NCI-H2196 (cell line): ENCODE results near the gene SSX2IP.

Experiments
- DNase-seq: peaks from one replicate; lab custom pipeline; 2025; ENCODE audit not compliant: unreplicated experiment; lab: John Stamatoyannopoulos, UW

SSX2IP gene

DNA sequence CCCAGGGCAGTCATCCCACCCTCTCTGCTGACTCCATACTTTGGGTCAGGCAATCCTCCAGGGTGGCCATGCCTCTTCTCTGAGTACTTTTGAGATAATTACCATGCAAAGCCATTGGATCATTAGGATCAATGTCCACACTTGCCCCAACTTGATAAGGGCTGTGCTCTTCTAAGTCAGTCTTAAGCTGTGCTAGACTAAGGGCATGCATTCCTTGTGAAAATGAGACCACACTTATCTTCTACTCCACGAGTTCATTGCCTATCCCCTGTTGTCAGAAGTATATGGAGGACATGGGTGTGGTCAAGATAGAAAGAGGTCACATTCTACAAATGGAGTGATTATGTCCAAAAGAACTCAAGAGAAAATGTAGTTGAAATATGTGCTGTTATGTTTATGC lies 18.9 kb upstream of the SSX2IP start:
- no peak for DNase-seq

DNA sequence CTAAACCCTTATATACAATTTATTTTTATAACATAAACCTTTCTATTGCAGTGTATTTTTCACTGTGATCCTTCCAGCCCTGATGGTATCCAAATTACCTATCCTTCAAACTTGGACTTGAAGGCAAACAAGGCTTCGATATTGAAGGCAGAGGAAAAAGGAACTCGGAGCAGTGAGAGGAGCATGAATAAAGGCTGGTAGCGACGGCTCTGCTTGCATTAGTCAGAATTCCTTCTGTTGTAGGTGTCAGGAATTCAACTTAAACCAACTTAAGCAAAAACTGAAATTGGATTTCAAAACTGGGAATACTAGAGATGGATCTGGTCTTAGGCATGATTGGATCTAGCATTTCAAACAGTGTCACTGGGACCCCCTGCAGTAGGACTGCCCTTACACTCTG lies 17.8 kb upstream of the SSX2IP start:
- DNase-seq = no peak

DNA sequence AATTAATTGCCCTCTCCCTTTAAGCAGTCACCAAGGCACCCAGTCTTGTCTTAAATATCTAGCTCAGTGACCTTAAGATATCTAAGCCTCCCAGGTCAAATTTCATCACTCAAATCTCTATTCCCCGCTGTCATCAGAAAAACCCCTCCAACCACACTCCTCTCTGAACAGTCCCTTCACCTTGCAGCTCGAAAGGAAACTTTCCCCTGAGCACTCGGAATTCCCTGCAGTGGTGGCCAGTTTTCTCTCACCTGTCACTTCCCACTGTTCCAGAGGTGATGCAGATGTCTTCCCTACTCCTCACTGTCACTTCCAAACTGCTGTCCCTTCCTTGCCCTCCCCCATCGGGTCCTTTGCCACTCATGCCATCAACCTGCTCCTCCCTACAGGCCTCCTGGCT lies 15.3 kb upstream of the SSX2IP start:
- no peak for DNase-seq

DNA sequence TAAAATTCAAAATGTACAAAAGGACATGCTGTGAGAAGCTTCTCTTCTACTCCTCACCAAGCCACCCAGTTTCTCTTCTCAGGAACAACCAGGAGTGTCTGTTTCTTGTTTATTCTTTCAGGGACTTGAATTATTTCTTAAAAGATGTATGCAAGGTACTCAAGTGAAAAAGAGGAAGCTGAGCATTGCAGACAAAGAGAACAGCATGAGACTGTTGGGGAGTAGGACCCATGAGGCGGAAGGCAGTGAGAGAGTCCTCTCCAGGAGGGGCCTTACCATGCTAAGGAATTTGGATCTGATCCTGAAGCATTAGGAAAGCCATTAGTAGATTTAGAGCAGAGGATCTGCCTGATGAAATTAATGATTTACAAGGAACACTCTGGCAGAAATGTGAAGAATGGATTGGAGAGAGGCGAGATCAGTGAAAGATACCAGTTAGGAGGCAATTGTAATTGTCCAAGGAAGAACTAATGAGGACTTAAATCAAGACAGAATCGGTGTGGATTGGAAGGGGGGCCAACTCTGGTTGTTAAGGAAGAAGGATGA lies 14.7 kb upstream of the SSX2IP start:
- no peak for DNase-seq

DNA sequence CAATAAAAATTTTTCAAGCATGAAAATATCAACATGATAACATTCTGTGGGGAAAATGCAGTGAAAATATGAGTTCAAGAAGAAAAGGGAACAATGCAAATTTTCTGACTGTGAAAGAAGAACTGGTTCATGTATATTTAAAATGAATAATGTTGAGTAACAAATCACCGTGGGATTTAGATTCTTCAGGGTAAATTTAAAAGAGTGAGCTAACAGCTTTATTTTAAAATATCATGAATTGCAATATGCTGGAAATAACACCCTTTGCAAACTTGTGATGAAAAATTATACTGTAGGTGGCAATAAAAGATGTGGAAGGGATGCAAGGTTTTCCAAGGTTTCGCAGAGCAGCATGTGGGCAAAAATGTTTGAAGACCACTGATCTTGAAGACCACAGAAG lies 13.2 kb upstream of the SSX2IP start:
- no peak for DNase-seq

DNA sequence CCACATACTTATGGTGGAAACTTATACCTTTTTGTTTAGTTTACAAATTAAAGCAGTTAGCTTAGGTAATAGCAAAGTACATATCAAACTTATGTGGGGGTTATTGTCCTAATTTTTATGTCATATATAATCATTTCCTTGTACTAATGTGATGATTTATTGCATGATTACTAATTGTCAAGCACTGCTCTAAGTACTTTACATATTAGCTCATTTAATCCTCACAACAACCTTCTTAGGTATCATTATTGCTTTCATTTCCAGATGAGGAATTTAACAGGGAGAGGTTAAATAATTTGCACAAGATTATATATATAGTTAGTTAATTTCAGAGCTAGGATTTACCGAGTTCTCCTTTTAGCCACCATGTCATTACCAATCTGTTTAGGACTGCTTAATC lies 11.9 kb upstream of the SSX2IP start:
- DNase-seq = no peak

DNA sequence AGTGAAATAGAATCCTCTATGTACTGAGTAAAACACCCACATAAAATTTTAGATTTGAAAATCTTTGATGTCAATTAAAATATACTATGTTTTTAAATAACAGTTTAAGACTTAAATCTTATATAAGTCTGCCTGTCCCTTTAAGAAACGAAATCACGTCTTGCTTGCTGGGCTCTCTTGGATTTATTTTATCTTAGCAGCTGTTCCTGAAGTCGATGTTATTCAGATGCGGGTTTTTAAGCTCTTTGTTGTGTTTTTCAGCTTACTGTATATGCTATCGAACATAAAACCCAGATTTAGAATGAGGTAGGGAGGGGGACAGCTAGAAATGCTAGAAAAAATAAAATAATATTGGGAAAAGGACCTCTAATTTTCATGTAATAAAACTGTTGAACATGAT lies 11.1 kb upstream of the SSX2IP start:
- no peak for DNase-seq

DNA sequence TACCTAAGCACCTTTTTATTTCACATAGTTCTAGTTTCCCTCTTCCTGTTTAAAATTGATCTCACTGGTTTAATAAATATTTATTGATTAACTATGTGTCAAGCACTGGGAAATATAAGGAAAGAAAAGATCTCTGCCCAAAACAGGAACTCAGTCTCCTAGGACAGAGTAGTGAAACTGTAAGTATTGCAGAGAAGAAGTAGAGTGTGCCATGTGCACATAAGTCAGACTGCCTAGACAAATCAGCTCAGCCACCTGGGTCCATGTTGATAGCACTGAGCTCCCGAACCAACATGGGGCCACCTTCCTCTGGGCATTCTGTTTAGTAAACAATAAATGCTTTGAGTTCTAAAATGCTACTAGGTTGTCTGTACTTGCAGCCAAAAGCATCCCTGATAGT lies 9.8 kb upstream of the SSX2IP start:
- no peak for DNase-seq

DNA sequence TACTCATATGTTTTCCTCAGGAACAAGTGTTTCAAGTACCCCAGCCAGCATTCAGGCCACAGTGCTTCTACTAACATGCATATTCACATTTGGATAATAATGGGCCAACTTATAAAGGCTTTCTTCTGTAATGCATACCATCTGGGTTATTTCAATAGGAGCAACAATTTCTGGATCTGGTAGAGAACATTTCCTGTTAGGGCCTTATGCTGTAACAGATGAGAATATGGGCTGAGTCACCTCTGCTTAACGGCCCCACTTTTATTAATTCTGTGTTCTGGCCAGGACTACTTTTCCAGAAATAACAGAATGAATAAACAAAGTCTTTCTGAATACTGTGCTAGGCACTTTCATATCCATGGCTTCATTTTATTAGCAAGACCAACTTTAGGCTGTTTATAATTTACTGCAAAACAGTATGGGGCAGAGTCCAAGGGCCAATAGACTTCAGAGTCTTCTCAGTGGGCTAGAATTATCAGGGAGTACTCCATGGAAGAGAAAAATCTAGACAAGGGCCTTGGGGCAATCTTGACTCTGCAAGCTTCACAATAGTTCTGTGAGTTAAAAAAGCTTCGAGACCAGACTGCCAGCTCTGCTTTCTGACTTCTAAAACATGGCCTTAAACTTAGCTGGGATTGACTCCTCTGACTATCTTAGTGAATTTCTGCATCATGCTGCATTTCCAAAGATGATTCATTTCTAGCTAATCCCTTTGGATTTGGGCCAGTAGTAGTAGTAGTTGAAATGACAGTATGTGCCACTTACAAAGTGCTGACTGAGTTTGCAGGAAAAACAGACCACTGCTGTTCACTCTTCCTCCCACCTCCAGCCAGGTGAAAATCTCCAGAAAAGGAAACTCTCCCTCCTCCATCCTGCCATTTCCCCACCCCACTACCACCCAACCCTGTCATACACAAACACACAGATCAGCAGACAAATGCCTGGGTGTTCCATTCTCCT lies 8.2 kb upstream of the SSX2IP start:
- no peak for DNase-seq

DNA sequence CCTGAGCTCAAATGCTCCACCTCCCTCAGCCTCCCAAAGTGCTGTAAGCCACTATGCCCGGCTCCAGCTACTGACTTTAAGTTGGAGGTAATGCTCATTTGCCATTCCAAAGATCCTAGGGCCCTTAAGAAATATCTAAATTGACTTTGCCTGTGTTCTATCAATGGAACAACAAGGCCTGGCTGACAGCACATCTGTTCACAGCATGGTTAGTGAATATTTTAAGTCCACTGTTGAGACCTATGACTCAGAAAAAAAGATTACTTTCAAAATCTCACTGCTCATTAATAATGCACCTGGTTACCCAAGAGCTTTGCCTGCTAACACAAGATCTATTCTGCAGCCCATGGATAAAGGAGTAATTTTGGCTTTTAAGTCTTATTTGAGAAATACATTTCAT lies 3.5 kb upstream of the SSX2IP start:
- DNase-seq = no peak

DNA sequence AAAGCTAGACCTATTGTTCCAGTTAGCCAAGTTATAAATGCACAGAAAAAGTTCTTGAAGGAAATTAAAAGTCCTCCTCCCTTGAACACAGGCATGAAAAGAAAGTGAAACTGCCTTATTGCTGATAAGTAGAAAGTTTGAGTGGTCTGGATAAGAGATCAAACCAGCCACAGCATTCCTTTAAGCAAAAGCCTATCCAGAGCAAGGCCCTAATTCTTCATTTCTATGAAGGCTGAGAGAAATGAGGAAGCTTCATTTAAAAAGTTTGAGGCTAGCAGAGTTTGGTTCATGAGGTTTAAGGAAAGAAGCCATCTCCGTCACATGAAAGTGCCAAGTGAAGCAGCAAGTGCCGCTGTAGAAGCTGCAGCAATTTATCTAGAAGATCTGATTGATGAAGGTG lies 2.7 kb upstream of the SSX2IP start:
- DNase-seq = no peak

DNA sequence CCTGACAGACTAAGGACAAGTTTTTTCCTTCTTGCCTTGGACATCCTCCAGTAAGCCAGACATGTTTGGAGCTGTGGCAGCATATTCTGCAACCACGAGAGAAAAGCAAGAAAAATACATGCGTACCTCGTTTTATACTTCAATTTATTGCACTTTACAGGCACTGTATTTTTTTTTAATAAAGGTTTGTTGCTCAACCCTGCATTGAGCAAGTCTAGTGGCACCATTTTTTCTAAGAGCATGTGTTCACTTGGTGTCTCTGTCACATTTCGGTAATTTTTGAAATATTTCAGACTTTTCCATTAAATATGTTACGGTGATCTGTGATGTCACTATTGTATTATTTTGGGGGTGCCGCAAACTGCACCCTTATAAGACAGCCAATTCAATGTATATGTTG lies 2.1 kb upstream of the SSX2IP start:
- no peak for DNase-seq

DNA sequence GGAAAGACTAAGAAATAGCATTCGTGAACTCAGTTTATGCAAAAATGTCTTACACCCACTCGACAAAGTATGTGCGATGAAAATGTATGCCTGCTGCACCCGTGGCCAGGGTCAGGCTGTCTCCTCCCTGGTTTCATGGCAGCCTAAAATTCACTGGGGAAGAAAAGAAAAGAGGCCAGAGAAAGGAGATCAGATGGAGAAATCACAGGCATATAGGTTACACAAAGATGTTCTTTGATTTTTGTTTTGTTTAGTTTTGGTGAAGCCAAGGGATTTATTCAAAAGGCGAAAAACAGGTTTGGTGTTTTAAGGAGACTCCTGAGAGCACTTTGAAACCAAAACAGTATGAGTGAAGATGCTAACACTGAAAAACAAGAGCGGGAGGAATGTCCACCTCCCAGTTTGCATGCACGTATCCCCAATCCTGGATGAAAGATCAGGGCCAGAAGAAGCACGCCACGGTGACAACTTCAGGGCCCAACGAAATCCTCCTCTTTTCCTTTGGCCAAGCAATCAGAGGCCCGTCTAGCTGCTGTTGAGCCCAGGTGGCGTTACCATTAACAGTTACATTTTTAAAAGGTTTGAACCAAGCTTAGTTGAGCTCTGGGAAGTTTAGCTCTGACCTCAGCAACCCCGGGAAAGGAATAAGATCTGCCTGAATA lies 992 bp upstream of the SSX2IP start:
- no peak for DNase-seq

DNA sequence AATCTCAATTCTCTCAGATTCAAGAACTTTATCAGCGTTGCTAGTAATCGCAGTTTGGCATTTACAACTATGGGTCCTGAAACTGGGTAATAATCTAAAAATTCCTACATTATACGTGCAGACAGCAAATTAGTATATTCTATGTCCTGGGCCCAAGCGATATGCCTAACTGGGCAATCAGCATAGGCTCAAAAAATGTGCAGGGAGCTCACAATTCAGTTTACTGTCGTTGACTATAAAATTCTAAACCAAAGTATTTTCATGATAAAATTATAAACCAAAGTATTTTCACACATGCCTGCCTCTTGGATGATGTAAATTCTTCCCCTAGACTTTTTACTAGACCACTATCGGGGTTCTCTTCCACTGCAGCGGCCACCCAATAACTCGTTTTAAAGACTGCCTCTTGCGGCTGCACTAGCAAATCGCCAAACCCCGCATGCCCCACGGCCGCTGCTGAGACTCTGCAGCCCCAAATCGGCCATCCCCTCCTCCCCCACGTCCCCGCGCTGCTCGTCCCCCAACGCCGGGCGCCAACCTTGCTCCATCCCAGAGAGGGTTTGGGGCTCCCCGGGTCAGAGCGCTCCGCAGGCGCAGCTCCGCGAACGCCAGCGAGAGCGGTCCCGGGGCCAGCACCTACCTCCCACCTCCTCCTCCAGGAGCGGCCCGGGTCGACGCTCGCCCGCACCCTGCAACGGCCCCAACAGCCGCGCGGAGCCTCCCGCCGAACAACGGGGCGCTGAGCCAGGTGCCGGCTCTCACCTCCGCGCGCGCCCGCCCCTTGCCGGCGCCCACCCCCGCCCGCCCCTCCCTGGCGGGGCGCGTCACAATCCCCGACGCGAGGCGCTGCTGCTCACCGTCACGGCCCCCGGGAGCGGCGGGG lies 506 bp downstream of the SSX2IP start:
- no peak for DNase-seq

DNA sequence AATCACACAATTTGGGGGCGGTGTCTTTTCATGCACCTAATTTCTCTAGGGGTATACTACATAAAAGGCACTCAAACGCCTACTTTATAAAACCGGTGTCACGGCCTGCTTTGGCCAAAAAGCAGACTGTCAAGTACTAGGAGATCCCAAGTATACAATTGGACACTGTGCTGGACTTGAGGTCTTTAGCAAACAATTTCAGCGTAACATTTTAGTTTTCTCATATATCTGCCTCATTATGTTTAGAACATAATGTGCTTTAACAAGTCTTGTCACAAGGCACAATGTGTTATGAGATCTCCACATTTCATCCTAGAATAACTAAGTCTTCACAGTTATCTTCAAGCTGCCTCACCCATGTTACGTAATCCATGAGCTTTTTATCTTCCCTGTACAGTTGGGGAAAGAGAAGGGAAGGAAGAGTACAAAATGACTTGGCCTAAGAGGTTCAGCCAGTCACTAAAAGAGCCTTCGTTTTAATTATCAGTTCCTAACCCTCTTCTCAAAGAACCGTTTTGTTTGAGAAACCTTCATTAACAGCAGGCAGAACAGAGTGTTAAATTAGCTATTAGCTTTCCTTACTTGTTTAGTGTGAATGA lies 1.7 kb downstream of the SSX2IP start:
- DNase-seq = no peak

DNA sequence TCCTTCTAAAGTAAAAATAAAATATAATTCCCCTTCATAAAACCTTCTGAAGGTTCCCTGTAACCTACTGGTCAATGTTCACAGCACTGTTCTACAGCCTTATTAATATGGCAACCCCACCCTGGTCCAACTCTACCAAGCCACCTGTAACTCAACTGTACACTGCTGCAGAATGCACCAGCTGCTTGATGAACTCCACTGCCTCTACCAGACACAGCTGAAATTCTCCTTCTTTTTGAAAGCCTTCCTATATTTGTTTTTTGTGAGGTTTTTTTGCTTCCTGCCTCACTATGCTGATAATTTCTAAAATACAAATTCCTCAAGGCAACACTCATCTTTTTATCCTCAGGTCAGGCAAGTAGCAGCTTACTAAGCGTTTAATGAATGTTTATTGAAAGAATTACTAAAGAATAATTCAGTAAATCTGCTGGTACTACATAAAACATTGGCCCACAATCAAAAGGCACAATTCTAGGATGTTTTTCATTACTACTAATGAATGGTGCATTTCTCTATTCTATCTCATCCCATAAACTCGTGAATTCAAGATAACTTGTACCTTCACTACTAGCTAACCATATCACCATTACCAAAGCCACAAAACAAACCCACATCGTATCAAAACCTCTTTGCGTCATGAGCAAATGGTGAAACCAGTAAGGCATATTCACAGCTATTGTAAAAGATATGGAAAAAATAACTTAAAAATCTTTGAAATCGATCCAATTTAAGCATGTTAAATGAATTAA lies 2.4 kb downstream of the SSX2IP start:
- no peak for DNase-seq

DNA sequence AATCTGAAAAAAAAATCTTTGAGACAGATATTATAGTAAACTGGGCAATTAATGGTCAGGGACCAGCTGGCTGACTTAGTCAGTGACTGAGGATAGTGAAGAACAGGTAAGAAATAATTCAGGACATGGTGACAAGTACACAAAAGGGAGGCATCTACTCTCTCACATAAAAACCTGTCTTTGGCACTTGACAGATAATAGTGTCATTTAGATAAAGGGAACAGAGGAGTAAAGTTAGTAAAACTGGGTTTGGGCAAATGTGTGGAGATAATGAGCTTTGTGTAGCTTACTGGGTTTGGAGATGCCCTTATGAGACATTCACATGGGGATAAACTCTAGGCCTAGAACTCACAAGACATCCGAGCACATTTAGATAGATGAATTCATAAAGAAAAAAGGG lies 4.0 kb downstream of the SSX2IP start:
- DNase-seq = no peak

DNA sequence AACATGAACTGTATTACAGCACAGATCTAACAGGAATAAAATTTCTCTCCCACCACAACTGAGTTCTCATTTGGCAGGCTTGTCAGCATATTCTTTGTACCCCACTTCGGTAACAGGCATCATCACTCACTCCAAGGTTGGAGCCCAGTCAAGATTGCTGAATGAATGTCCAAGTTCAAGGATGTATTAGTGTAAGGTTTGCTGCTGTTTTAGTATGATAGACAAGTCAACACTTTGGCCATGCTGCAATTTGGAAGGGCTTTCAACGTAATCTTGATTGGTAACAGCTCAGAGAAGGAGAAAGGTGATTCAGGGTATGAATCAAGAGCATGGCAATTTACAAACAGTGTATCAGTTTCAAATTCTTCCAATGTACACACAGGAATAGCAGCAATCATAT lies 6.8 kb downstream of the SSX2IP start:
- no peak for DNase-seq

DNA sequence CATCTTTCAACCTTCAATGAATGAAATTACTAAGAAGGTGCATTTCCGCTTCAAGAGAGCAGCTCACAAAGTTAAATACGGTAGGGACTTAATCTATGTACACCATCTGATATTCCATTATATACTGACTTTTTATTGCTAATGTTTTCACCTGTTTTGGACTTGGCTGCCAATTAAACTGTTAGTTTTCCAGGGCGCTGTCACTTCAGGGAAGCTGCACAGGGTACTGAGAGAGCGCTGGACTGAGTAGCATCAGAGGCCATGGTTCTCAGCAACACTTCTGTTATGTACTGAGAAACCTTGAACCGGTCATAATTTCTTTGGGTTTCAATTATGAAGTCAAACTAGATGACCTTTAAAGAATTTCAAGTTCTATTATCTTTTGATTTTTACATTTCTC lies 8.2 kb downstream of the SSX2IP start:
- no peak for DNase-seq

DNA sequence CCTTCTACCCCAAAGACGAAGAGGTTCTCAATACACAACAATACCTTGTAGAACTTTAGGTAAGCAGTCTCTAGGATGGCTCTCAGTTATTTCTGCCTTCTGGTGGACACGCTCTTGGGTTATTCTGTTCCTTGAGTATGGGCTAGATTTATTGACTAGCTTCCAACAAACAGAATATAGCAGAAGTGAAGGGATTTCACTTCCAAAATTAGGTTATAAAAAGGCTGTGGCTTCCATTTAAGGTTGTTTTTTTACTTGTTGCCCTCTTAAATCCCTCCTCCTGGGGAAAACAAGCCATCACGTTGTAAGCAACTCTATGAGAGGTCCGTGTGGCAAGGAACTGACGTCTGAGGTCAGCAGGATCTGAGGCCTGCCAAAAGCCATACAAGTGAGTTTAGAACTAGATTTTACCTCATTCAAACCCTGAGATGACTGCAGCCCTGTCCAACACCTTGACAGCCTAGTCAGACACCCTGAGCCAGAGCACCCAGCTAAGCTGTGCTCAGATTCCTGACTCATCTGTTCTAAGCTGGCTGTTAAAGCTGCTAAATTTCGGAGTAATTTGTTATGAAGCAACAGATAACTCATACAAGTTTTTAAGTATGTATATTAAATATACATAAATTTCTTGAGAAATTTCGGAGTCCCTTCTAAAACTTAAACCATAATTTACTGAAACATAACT lies 12.7 kb downstream of the SSX2IP start:
- no peak for DNase-seq
